ENCODE data around the gene C1orf21.

Gene C1orf21

DNA sequence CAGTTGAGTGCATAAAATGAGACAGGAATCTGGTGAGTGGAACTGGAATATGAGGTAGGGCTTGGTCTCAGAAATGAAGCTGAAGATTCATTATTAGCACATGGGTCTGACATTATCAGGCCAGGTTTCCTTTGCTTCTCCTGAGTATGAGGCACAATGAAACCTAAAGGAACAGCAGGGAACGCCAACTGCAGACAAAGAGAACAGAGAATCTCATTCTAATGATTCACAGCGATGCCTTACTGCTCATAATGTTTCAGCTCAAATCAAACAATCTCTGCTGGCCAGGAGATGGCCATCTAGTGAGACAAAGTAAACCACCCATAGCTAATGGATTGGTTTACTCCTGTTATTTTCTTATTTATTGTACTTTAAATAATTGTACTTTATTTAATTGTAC, 133.5 kb downstream of the C1orf21 start:
- no peak for DNase-seq

DNA sequence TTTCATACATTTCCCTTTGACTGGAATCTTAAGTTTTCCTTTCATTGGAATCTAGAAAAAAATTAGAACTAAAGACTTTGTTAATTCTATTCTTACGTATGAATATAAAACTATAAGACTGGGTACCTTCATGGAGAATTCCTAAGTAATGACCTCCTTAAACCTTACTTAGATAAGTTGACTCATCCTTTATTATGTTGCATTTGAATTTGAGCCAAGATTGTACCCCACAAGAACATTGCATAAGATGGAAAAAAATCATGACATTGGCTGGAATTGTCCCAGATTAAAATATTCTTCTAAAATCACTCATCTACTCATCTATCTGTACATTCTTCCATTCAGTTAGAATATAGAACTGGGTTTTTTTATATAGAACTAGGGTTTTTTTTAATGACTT, 137.4 kb downstream of the C1orf21 start:
- no peak for DNase-seq

DNA sequence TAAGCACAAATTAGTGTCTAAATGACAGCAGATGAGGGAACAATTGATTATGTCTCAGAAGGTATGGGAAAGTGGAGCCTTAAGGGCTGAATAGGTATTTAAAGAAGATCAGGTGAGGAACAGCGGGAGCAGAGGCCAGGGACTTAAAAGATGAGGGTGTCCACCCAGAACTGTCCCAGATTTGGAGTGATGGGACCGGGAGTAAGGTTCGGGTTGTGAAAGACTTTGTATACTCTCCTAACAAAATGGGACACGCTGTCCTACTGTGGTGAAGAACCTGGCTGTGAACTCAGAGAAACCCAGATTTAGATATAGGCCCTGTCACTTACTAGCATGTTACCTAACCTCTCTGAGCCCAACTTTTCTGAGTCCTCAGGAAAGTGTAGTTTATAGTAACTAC, 140.6 kb downstream of the C1orf21 start:
- DNase-seq: no peak

DNA sequence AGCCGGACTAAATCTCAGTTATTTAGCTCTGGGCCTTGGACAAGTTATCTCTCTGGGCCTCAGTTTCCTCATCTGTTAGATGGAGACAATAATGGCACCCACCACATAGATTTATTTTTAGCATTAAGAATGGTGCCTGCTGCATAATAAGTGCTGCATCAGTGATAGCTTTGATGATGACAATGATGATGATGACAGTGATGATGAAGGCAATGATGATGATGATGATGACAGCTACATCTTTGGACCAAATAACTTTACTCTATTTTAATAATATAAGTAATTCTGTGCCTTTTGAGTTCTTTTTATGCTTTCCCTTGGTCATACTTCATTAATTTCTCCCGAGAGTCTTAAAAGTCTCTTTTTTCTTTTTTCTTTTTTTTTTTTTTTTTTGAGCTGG, 143.4 kb downstream of the C1orf21 start:
- DNase-seq: no peak

DNA sequence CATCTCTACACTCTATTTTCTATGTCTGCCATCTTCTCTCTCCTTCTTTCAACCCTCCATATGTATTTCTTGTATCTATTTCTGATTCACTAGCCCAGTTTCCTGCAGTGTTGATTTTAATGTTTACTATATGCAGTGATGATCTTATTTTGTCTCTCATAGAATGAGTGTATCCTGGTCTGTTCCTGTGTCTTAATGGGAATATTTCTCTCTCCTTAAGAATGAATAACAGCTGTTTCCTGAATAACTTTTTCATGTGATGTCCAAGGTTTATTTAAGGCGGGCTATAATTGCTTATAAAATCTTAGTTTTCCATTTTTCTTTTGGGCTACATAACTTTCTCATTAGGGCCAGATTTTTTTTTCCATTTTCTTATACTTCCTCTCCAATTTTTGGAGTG, 144.5 kb downstream of the C1orf21 start:
- DNase-seq: no peak

DNA sequence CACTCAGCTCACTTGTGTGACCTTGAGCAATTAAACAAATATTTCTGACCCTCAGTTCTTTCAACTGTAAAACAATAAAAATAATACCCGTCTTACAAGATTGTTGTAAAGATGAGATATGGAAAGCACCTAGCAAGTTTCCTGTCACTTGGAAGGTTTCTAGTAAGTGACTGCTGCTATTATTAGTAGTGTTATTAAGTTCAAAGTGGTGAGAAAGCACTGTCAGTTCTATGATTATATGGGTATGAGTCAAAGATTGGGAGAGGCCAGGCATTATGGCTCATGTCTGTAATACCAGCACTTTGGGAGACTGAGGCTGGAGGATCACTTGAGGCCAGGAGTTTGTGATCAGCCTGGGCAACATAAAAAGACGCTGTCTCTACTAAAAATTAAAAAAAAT, 145.4 kb downstream of the C1orf21 start:
- no peak for DNase-seq

DNA sequence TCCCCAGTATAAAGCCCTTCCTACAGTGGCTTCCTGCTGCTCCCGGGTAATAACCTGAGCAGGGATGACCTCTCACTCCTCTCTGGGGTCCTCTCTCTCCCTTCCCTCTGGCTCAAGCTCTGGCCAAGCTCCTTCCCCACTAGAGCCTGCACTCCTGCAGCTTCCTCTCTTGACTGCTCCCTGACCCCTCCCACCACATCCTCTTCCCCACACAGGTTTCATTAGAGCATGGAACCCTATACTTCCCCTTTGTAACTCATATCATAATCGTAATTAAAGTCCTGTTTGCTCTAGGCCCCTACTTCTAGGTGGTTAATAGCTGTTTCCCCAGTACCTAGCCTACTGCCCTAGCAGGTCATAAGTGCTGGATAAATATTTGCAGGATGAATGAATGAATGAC, 146.2 kb downstream of the C1orf21 start:
- no peak for DNase-seq

DNA sequence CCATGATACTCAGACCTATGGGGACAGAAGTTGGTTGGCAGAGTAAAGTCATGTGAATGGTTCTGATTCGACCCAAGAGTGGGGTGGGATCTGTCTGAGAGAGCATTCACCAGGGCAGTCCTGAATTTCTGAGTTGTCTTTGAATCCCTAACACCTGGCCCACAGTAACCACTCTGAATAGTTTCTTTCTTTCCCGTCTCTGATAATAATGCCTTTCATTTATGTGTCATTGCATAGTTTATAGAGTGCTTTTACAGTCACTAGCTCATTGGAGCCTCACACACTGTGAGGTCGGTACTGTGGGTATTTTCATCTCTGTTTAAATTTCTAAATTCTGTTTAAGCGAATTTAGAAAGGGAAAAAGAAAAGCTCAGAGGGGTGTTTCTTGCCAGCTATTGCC, 147.1 kb downstream of the C1orf21 start:
- no peak for DNase-seq

DNA sequence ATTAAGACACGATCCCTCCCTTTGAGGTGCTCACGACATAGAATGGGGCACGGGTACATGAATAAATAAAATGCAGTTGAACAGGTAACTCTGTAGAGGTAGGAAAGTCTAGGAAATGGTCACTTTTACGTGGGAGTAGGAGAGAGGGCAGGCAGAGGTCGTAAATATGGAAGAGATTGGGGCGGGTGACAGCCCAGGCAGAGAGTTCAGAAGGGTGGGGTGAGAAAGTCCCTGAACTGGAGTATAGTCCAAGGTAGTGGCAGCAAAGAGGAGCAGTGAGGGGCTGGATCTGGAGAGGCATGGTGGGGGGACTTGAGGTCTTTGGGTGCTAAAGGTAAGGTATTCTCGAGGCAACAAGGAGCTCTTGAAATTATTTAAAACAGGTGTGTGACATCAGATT, 147.9 kb downstream of the C1orf21 start:
- no peak for DNase-seq

DNA sequence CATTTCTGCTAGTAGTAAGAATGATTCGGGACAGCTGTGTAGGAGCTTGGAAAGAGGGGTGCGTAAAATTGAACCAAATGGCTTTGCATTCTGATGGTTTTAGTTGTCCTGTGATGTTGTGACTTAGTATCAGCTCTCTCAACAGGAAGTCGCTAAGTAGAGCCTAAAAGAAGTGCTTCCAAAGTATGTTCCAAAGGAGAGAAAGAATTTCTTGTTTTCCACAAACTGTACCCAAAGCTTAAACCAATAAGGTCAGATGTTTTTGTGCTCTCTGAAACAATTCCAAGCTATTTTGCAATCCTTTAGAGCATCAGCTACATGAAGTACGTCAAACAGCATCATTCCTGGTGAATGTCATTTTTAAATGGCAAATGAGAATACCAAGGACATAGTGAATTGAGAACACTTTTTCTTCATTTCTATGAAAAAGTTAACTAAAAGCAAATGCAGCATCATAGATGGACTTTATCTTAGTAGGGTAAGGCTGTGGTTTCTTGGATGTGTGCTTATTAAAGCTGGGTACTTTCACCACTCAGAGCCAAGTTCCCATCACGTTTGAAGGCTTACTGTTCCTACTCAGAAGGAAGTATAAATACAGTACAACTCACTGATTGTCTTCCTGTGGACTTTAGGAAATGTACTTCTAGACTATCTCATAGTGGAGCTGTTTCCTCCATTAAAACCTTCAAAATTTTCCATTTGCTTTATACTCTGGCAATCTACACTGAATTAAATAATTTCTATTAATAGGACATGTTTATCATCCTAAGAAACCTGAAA, 148.6 kb downstream of the C1orf21 start:
- DNase-seq: no peak

DNA sequence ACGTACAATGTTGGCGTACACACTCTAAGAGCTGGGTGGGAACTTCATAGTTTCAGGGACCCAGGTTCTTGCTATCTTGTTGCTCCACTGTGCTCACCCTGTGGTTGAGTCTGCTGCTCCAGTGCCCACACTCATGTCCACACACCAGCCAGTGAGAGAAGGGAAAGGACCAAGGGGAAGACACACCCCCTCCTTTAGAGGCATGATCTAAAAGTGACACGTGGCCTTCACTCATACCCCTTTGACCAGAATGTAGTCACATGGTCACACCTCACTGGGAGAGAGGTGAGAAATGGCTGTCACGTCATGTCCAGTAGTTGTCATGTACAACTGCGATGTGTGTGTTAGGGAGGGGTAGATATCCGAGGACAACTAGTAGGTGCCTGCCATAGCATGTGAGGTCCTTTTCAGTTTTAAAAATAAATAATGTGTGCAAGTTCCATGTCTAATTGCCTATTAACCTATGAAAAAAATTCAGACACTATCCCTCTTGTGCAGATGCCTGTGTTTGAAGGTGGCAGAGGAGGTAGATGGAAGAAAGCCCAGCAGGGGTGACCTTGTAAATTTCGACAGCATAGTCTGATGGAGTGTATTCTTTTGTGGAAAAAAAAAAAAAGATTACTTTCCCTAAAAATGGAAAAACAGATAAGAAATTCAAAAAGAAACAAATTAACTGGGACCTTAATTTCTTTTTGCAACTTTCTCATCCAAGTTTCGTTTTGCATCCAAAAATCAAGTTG, 149.6 kb downstream of the C1orf21 start:
- DNase-seq: no peak

DNA sequence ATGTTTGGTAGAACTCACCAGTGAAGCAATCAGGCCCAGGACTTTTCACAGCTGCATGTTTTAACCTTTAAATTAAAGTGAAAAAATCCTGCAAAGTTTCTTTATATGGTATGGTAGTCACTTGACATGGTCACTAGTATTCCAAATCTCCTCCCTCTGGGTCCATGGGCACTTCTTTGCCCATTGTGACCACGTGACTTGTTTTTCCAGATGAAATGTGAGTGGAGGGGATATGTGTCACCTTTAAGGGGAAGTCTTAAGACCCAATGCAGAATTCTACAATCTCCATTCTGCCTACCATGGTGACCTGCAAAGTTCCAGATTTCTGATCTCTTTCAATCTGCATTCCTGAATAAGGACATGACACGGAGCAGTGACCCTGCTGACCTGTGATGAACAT, 152.8 kb downstream of the C1orf21 start:
- no peak for DNase-seq

DNA sequence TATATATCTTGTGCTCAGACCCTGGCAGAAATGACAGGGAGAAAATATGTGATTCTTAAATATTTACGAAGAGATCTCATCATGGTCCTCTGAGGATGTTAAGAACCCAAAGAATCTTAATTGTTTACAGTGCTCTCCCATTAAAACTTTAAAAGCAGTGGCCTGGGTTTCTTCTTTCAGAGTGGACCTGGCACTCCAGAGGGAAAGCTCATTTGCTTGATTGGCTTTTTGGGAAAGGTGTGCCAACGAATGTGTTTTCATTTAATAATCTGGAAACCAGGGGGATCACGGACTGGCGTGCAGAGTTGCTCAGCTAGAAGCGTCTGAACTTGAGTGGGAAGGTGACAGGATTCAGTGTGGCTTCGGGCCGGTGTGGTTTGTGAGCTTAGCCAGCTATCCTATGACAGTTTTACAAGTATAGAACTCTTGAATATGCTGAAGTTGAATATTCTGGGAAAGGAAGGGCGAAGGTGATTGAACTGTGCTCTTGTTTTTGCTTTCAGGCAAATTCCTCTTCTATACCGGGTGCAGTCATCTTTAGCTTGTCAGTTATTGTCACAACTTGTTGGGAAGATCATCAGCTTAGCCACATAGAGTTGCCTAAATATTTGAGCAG, 154.8 kb downstream of the C1orf21 start:
- DNase-seq: no peak

DNA sequence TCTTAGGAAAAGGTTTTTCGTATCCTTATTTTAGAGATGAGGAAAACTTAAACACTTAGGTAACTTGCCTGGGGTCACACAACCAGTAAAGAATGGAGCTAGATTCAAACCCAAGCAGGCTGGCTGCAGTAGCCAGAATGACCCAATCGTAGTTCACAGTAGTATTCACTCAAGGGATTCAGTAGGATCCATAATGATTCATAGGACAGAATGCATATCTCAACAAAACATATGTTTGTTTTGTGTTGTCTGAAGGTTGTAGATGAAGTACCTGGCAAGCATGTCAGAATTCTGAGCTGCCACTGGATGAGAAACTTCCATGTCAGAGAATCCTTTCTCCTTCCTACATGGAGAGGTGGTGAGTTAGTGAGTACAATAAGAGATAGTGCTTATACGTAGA, 155.5 kb downstream of the C1orf21 start:
- no peak for DNase-seq

DNA sequence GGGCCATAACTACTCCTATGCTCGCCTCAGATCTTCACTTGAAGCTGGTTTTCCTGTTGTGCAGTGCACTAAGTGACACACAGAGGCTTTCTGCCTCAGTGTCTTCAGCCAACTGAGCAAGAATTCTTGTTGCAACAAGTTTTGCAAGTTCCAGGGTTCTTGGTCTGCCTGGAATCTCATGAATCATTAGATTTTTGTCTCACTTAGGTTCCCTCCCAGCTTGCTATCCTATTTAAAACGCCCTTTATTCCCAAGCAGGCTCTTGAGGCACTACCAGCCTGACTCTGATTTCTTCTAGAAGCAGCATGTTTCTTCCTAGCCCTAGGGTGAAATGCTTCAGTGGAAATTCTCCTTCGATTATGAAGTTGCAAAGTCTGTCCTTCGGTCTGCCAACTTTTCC, 158.8 kb downstream of the C1orf21 start:
- no peak for DNase-seq

DNA sequence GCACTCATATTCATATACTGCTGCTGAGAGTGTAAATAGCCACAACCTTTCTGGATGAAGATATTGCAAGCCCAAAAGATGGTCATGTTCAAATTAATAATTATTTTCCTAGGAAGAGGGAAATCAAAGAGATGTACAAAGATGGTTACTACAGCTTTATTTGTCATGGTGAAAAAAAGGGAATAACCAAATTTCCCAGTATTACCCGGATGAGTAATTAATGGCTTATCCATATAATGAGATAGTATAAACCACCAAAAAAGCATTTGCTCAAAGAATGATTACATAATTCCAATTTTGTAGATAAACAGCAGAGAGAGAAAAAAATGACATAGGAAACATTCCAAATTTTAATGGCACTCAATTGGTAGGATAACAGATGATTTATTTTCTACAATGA, 165.6 kb downstream of the C1orf21 start:
- no peak for DNase-seq

DNA sequence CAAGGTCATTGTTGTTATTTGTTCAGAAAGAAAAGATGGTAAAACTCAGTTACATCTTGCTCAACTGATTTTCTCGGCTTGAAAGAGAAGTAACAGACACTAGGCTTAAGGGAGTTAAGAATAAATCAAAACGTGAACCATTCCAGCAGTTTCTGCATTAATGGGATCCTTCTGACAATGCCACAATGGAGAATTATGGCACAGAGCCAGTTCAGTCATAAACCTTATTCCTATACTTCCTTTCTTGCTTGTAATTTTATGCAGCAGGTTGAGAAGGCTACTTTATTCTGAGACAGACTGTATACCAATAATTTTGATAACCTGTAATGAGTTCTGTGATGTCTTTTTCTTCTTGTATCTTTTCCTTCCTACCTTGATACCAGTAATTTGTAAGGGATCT, 167.0 kb downstream of the C1orf21 start:
- no peak for DNase-seq

DNA sequence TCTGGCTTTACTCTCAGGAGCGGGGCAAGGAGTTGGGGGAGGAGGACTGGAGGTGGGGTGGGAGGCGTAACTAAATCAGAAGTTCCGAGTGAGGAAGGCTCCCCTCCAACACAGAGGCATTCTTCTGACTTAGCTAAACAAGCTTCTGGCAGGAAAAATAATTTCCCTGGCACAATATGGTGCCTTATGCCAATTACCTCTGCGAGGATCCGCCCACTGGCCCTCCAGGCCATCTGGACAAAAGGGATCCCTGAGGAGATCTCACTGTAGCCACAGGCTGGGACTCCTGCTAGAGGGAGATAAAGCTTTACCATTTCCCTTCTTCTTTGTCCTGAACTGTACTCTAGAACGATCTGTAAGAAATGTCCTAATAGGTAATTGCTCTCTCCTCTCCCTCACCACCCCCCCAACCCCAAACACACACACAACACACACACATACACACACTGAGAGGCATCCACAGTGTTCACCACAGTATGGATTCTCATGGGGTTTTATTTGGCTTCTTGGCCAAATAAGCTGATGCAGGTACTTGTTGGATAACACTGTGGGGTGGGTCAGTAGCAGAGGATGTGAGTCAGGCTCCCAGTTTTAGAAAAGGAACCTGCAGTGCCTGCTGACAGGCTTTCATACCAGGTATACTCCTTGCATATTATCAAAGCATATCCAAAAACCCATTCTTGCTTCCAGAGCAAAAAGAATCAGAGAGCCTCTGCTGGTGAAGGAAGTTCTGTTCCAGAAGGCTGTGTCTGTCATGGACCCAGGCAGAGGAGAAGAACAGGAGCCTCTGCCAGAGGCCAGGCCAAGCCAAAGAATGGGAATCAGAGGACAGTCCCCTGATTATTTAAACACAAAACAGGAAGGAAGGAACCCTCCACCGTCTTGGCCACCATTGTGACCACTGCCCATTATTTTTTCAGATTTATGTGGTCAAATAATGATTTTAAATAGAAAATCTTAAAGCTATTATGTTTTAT, 169.1 kb downstream of the C1orf21 start:
- no peak for DNase-seq

DNA sequence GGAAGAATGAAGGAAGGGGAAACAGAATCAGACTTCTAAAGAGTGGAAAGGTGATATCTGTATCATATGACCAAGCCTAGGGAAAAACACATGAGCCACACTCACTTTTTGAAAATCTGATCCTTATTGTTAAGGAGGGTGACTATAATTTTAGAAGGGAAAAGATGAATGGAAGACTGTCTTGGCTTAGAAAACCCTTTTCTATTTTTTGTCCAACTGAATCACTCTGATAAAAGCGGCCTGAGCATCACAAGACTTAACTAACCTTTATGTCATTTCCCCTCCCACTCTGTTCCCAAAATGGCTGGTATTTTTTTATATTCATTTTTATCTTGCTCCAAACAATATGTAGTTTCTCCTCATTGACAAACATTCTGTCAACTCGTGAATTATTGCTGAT, 169.8 kb downstream of the C1orf21 start:
- no peak for DNase-seq

DNA sequence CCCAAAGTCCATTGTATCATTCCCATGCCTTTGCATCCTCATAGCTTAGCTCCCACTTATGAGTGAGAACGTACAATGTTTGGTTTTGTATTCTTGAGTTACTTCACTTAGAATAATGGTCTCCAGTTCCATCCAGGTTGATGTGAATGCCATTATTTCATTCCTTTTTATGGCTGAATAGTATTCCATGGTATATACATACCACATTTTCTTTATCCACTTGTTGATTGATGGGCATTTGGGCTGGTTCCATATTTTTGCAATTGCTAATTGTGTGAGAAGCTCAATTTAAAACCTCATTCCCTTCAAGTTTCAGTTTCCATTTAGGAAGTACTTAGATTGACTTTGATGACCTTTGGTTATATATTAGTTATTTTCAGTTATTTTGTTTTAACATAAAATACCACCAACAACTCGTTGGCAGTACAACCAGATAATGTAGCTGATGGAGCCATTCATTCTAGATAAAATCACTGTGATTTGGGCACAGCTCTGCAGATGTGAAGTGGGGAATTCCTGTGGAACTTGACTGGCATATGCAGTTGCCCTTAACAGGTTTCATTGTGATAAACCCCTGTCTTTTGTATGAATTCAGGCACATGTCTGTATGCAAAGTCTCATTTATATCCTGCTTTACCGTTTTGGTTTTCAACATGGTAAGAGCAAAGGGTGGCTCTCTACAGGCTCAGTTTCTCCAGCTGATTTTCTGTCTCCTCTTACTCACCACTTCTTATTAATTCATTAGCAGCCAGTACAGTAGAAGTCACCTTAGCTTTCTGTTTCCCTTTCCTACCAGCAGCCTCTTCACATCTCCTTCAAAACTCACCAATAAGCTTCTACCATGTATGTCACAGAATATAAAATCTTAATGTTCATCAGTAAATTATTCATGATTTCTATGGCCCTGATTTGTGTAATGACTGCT, 170.9 kb downstream of the C1orf21 start:
- no peak for DNase-seq

DNA sequence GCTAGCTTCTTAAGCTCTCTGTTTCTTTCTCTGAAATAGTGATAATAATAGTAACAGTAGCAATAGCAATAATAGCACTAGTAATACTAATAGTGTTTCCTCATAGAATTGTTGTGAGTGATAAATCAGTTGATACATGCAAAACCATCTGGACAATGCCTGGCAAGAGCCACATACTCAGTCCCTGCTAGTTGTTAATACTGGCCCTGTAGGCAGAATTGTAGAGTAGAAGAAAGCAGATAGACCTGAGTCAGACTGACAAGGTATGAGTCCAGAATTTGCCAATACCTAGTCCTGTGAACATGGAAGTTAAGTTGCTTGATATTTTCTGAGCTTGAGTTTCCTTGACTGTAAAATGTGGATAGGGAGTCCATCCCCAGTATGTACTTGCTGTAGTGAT, 171.9 kb downstream of the C1orf21 start:
- DNase-seq: no peak

All from stimulated activated CD4-positive, alpha-beta T cell treated with anti-CD3 and anti-CD28 coated beads, Interleukin-4, amount 100 ng/mL, for 24 hours (primary cell).